Ascending aorta (tissue), 2 donors: ENCODE measurements around the gene RAD51B. TPM values are rescaled to one million over a fixed set of nuclear protein-coding genes. Genes with fewer than 3 reads are reported as not detected.

Experiments
- DNase-seq, 2 donors: peaks; one replicate each; pipeline ENCODE4 v3.0.0-alpha.2; 2019; ENCODE audit warnings: low spot score in 2 of 2
- H3K27ac ChIP-seq, 2 donors: fragments of 200-600 bp; sonication (generic); one replicate each; pipeline ENCODE4 v1.5.1; 2016 to 2017; ENCODE audit warnings: mild to moderate bottlenecking in 1 of 2
- H3K27me3 ChIP-seq: fragments of 200-600 bp; sonication (generic); one replicate; pipeline ENCODE4 v1.5.1; 2017
- H3K36me3 ChIP-seq, 2 donors: fragments of 200-600 bp; sonication (generic); one replicate each; pipeline ENCODE4 v1.5.1; 2016
- H3K4me1 ChIP-seq, 2 donors: fragments of 200-600 bp; sonication (generic); one replicate each; pipeline ENCODE4 v1.5.1; 2016 to 2017; ENCODE audit warnings: mild to moderate bottlenecking in 1 of 2
- H3K4me3 ChIP-seq, 2 donors: fragments of 200-600 bp; sonication (generic); one replicate each; pipeline ENCODE4 v1.5.1; 2016 to 2017; ENCODE audit warnings: mild to moderate bottlenecking in 1 of 2
- H3K9me3 ChIP-seq, 2 donors: fragments of 200-600 bp; sonication (generic); one replicate each; pipeline ENCODE4 v1.5.1; 2016
- intact Hi-C: fragments of 100-400 bp; cut with DNase I; formaldehyde crosslinking; loops from one replicate; pipeline ENCODE4 v1.15.1; 2023
- total RNA-seq: library from RNA; depleted of rRNA; stranded (reverse); fragments of >200 nt; gene quantifications from one replicate; pipeline ENCODE4 v1.1.0, GENCODE V29; 2016
- TF ChIP-seq, protein P1 (sequence below), 3 experiments: fragments of 200-600 bp in 2 of 3; fragments of 450-650 bp in 1 of 3; sonication (generic) in 2 of 3; IDR thresholded peaks; one replicate each; pipeline ENCODE4 v1.5.1; 2016 to 2019; ENCODE audit warnings: antibody characterized with exemption in 3 of 3, mild to moderate bottlenecking in 1 of 3, moderate library complexity in 1 of 3

Gene RAD51B
- total RNA-seq, 1 donor from 2014 or later, result not detected

DNA sequence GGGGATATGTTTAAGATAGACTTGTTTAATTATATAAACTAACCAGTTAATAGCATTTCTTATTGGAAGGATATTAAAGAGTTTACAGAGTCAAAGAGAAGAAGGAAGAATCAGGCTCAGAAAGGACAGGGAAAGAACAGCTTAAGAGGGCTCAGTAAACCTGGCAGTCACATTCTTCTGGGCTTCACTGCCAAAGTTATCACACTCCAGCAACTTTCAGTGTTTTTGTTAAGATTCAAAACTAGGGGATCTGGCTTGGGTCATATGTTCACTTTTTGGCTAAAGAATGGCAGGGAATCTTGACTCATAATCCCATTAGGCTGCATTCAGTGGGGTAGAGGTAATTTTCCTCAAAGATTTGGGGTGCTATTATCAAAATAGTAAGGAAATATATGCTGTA, 312.3 kb downstream of the RAD51B start:
- H3K9me3 ChIP-seq, result no peaks in the 10 kb centered on the region
- H3K36me3 ChIP-seq, result no peaks in the 10 kb centered on the region
- no peak for DNase-seq
- H3K4me1 ChIP-seq, result peaks cover 0 to 6% of the 10 kb centered on the region in 2 donors
- no peaks in the 10 kb centered on the region for H3K27me3 ChIP-seq
- no peak overlapping the region for H3K4me3 ChIP-seq
- TF ChIP-seq, protein P1, sequence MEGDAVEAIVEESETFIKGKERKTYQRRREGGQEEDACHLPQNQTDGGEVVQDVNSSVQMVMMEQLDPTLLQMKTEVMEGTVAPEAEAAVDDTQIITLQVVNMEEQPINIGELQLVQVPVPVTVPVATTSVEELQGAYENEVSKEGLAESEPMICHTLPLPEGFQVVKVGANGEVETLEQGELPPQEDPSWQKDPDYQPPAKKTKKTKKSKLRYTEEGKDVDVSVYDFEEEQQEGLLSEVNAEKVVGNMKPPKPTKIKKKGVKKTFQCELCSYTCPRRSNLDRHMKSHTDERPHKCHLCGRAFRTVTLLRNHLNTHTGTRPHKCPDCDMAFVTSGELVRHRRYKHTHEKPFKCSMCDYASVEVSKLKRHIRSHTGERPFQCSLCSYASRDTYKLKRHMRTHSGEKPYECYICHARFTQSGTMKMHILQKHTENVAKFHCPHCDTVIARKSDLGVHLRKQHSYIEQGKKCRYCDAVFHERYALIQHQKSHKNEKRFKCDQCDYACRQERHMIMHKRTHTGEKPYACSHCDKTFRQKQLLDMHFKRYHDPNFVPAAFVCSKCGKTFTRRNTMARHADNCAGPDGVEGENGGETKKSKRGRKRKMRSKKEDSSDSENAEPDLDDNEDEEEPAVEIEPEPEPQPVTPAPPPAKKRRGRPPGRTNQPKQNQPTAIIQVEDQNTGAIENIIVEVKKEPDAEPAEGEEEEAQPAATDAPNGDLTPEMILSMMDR (IDR thresholded peaks at IDR 0.05), result no peak
- intact Hi-C loops, result loop anchor here (5.0 kb wide), 1 partner anchor 90 kb away; no protein-coding TSS in a partner anchor
- peak overlapping the region; percentile 8 to 51 for H3K27ac ChIP-seq

DNA sequence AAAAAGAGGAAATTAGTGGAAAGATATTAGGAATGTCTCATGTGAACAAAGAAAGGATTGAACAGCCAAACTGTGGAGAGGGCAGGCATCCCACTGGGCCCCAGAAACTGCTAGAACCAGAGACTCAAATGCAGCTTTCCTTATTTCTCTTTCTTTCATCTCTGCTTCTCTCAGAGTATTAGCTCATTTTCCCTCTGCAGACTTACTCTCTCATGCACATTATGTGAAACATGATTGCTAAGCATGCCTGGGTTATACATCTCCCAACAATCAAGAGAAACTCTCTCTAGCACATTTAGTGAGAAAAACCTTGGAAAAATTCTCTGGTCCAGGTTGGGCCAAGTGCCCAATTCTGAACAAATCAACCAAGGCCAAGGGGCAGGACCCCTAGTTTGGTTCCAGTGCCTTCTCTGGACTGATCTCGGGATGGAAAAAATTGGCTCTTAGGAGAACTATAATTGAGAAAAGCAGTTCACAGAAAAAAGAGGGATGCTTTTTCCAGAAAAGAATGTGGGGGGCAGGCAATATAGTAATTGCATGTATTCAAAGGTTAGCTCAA, 313.1 kb downstream of the RAD51B start:
- no peak overlapping the region for H3K4me3 ChIP-seq
- H3K36me3 ChIP-seq, result no peaks in the 10 kb centered on the region
- peaks cover 0 to 13% of the 10 kb centered on the region in 2 donors for H3K4me1 ChIP-seq
- H3K9me3 ChIP-seq, result no peaks in the 10 kb centered on the region
- intact Hi-C loops, result loop anchor here (5.0 kb wide), 1 partner anchor 90 kb away; no protein-coding TSS in a partner anchor
- TF ChIP-seq, protein P1 (IDR thresholded peaks at IDR 0.05), result no peak
- no peaks in the 10 kb centered on the region for H3K27me3 ChIP-seq
- peak overlapping the region; percentile 8 to 51 for H3K27ac ChIP-seq
- no peak for DNase-seq

DNA sequence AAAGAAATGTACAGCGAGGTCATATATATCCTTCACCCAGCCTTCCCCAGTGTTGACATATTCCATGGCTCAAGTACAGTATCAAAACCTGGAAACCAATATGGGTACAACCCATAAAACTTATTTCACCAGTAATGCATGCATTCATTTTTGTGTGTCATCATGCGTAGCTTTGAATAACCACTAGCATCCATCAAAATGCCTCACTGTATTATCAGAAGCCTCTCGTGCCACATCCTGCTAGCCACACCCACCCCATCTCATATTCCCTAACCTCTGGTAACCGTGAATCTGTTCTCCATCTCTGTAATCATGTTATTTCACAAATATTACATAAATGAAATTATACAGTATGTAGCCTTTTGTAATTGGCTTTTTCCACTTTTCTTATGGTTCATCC, 314.3 kb downstream of the RAD51B start:
- Histone ChIP-seq H3K27ac (no peak overlapping the region), H3K36me3 (no peaks in the 10 kb centered on the region), H3K4me1 (peaks cover 0 to 22% of the 10 kb centered on the region in 2 donors), H3K27me3 (no peaks in the 10 kb centered on the region), H3K9me3 (no peaks in the 10 kb centered on the region), H3K4me3 (no peak overlapping the region)
- intact Hi-C loops, result loop anchor here (5.0 kb wide), 1 partner anchor 92 kb away; no protein-coding TSS in a partner anchor
- TF ChIP-seq, protein P1 (IDR thresholded peaks at IDR 0.05), result no peak
- no peak for DNase-seq

DNA sequence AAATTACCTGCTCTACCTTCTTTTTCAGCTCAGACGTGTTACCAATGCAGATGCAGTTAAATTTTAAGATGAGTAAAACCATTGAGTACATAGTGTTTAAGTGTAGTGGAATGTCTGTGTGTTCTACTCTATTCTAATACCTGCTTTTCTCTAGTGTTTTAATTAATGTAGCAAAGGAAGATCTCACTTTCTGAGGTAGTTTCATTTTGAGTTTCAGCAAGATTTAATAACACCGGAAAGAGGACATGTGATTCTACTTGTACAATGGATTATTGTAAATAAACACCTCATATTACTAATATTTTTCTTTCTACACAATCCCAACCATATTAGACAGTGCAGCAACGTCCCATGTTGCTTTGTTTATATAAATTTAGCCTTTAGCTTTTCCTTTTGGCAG, 315.4 kb downstream of the RAD51B start:
- no peak for DNase-seq
- no peaks in the 10 kb centered on the region for H3K27me3 ChIP-seq
- no peaks in the 10 kb centered on the region for H3K36me3 ChIP-seq
- H3K9me3 ChIP-seq, result no peaks in the 10 kb centered on the region
- no peak overlapping the region for H3K4me3 ChIP-seq
- TF ChIP-seq, protein P1 (IDR thresholded peaks at IDR 0.05), result no peak
- peaks cover 0 to 26% of the 10 kb centered on the region in 2 donors for H3K4me1 ChIP-seq
- H3K27ac ChIP-seq, result peak overlapping the region in 1 of 2 donors; percentile 23
- intact Hi-C loops, result no loop called here

DNA sequence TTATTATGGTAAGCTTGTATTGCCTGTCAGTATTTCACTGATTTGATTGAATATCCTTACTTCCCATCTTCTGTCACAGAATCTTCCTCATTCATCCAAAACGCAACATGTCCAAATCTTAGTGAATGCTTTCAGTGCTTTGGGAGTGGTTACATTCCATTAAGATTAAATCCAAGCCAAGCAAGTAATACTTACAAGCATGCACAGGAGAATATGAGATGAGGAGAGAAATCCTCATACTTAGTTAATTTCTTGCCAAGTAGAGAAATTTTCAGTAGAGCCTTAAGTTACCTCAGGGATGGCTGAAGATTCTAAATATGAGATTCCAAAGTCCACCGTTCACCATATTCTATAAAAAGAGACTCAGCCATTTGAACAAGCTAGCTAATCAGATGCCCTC, 316.0 kb downstream of the RAD51B start:
- no peaks in the 10 kb centered on the region for H3K27me3 ChIP-seq
- no peak overlapping the region for H3K4me3 ChIP-seq
- intact Hi-C loops, result no loop called here
- H3K36me3 ChIP-seq, result no peaks in the 10 kb centered on the region
- H3K9me3 ChIP-seq, result no peaks in the 10 kb centered on the region
- H3K27ac ChIP-seq, result peak overlapping the region in 1 of 2 donors; percentile 23
- H3K4me1 ChIP-seq, result peaks cover 0 to 29% of the 10 kb centered on the region in 2 donors
- no peak for DNase-seq
- TF ChIP-seq, protein P1 (IDR thresholded peaks at IDR 0.05), result no peak
